Epithelial cell of prostate (primary cell): ENCODE results near the gene MUC7.

ENCODE experiments used
- DNase-seq: peaks from one replicate; pipeline ENCODE4 v3.0.0-alpha.2; 2011; ENCODE audit warnings: low read depth, low spot score
- H3K27ac ChIP-seq: fragments of 450-650 bp; 2 replicates; pipeline ENCODE4 v1.5.1; 2017; ENCODE audit warnings: mild to moderate bottlenecking

Gene MUC7

DNA sequence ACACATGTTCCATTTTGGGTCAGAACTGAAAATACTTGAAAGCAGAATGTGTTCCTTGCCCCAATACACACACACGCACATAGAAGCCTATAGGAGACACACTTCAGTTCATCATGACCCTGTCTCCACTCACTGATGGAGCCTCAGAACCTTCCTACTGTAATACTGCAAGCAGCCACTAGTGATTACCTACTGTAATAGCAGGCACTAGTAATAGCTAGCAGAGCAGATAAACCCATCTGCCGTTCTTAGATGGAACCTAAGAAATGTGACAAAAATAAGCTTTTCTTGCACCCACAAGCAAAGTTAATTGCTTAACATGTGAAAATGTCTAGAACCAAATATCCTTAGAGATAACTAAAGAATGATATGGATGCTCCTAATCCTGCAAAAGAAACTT lies 60.0 kb downstream of the MUC7 start:
- no peak overlapping the region for H3K27ac ChIP-seq
- no peak for DNase-seq
